Activated gamma-delta T cell treated with anti-CD3 and anti-CD28 coated beads, Interleukin-2, amount 50 U/mL, for 16 hours (primary cell): ENCODE results near the gene SLC35F1.
"Not testable (repeated sequence)": the region's sequence is repeated elsewhere in the genome, so short reads cannot be mapped to it uniquely, and the experiment has no call there.

Experiments
- DNase-seq: peaks from one replicate; pipeline ENCODE4 v3.0.0-alpha.2; 2020; ENCODE audit warnings: low read depth

Gene SLC35F1

DNA sequence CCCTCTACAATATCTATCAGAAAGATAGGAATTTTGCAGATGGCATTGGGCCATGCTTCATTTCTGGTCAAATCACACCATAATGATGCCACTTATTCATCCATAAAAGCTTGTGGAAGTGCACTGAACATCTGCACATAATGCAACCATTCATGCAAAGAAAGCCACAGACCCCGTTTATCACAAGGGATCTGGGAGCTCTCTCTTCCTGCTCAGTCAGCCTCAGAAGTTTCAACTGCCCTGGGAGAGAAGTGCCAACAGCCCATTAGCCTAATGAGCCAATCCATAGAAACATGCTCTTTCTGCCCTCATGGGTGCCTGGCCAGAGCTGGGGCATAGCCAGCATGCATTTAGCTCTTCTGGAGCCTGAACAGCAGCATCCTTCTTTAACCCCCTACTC, 85.8 kb downstream of the SLC35F1 start:
- no peak for DNase-seq

GRCh38 chr6:118012944-118013343, 105.9 kb downstream of the SLC35F1 start:
- no peak for DNase-seq

- no peak for DNase-seq
Observed at GRCh38 chr6:118016532-118016931, 109.5 kb downstream of the SLC35F1 start.

- no peak for DNase-seq
Observed at GRCh38 chr6:118017301-118017848, 110.3 kb downstream of the SLC35F1 start.

GRCh38 chr6:118023771-118024170, 116.7 kb downstream of the SLC35F1 start:
- DNase-seq, result no peak

GRCh38 chr6:118029967-118030366, 122.9 kb downstream of the SLC35F1 start:
- no peak for DNase-seq

DNA sequence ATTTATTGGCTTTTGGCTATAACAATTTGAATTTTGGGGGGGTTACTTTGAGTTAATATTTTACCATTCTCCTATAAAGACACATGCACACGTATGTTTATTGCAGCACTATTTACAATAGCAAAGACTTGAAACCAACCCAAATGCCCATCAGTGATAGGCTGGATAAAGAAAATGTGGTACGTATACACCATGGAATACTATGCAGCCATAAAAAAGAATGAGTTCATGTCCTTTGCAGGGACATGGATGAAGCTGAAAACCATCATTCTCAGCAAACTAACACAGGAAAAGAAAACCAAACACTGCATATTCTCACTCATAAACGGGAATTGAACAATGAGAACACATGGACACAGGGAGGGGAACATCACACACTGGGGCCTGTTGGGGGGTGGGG, 130.4 kb downstream of the SLC35F1 start:
- not testable (repeated sequence) for DNase-seq

DNA sequence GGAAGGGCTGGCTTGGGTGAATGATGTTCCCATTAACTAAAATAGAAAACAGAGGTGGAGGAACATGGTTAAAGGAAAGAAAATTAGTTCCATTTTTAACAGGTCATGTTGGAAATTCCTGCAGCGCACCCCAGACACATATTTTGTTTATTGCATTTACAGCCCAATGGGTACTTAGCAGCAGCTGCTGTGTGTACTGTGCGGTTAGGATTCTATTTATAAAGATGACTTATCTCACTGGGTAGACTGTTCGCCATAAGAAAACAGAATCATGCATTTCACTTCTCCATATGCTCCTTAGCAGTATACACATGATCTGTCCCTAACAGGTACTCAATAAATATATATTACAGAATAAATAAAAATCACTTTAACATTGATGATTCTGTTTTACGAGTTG, 135.8 kb downstream of the SLC35F1 start:
- no peak for DNase-seq

DNA sequence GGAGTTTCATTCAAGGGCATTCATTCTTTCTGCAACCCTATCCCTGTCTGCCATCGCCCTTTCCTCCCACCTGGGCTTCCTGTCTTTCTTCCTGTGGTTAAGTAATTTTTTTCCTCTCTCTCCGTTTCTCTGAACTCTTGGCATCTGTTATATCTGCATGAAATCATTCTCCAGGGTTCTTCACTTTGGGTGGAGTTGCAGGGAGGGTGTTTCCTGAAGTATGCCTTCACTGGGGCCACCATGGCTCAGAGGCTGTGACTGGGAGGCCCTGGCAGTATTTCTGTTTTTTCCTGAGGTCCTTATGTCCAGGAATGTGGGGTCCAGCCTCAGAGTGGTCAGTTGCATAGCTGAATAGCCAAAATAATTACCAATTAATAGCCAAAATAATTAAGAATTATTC, 137.2 kb downstream of the SLC35F1 start:
- no peak for DNase-seq

GRCh38 chr6:118054082-118054481, 147.0 kb downstream of the SLC35F1 start:
- DNase-seq, result no peak

DNA sequence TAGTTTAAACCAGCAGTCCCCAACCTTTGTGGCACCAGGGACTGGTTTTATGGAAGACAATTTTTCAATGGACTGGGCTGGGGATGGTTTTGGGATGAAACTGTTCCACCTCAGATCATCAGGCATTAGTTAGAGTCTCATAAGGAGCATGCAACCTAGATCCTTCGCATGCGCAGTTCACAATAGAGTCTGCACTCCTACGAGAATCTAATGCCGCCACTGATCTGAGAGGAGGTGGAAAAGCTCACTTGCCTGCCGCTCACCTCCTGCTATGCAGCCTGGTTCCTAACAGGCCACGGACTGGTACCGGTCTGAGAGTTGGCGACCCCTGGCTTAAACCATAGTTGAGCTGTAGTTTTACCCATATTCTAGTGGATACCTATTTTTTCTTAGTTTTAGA, 154.6 kb downstream of the SLC35F1 start:
- no peak for DNase-seq

- no peak for DNase-seq
Observed at GRCh38 chr6:118080547-118080946, 173.5 kb downstream of the SLC35F1 start.

- no peak for DNase-seq
Observed at GRCh38 chr6:118083711-118084110, 176.6 kb downstream of the SLC35F1 start.

- no peak for DNase-seq
Observed at GRCh38 chr6:118085665-118086064, 178.6 kb downstream of the SLC35F1 start.

- no peak for DNase-seq
Observed at GRCh38 chr6:118086159-118086558, 179.1 kb downstream of the SLC35F1 start.

GRCh38 chr6:118092086-118092485, 185.0 kb downstream of the SLC35F1 start:
- no peak for DNase-seq

DNA sequence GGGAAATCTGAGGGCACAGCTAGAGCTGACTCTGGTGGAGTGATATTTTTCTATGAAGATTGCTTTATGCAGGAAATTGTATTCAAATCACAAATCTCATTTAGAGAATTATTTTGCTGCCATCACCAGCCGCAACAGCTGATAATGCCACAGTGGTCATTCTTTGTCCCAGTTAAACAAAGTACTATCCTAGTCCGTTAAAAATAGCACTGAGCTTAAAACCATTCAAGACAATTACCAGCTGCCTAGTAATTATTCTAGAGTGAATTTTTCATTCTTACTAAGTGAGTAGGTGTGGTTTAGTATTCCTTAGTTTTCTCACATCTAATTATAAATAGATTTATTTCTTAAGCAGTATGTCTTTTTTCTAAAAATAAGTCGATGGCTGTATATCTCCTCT, 190.5 kb downstream of the SLC35F1 start:
- no peak for DNase-seq

- no peak for DNase-seq
Observed at GRCh38 chr6:118100717-118101116, 193.7 kb downstream of the SLC35F1 start.

DNA sequence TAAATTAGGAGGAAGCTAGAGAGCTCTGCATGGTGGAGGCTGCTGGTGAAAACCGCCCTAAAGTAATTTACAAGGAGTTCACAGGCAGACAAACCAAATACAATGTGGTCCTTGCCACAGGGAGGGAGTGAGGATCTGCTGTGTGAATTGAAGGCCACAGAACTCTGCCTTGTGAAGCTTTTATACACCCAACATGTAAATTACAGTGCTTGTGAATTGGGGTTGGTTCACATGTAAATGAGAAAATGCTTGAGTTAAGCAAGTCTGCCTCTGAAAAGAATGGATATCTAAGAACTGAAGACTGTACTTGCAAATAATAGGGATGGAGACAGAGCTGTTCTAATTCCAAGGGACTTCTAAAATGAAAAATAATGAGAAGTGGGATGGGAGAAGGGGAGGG, 194.2 kb downstream of the SLC35F1 start:
- DNase-seq, result no peak

- DNase-seq, result no peak
Observed at GRCh38 chr6:118101831-118102345, 194.8 kb downstream of the SLC35F1 start.

GRCh38 chr6:118102401-118102800, 195.3 kb downstream of the SLC35F1 start:
- DNase-seq, result no peak

DNA sequence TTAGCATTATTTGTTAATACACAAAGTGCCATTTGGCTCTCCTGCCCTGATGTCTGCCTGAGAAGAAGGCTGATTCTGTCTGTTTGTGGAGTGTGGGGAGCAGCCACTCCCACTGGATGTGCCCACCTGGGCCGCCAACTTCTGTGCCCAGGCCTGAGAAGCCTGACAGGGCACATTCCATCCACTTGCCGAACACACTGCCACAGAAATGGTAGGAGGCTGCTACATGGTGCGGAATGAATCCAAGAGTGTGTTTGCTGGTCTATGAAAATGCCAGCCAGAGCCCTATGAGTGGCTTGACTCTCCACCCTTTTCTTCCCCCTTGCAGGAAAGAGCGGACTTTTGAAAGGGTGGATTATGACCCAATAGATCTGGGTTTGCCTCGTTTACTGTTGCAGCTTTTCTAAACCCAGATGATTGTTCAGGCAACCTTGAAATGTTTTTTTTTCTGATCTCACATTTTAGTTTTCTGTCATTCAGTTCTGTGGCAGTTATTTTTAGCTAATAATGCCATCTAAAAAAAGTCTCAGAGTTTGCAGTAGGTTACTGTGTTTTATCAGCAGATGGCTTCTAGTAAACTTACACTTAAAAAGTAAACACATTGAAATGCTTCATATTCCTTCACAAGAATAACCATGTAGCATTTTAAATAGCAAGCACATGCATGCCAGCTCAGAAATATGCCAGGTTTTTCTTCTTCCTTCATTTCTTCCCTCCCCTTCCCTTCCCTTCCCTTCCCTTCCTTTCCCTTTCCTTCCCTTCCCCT, 196.5 kb downstream of the SLC35F1 start:
- no peak for DNase-seq

DNA sequence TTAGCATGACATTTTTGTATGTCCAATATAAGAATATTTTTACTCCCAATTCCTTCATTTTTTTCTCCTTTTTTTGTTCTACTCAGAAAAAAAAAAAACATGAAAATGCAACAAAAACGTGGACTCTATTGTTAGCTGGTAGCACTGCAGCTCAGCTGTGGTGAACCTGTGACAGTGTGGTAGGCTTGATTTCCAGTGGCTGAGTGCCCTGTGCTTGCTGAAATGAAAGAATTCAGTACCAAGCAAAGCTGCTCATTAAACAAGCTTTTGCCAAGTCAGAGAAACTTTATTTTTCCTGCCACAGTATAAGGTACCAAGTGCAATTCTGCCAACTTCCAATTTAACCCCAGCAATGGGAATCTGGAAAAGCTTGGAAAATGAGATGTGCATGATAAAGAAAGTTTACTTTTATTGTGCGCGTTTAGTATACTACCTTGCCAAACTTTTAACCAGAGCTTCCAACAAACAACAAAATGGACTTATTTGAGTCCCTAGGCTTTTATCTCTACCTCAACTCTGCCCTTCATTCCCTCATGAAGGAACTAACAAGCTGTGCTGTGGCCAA, 215.2 kb downstream of the SLC35F1 start:
- no peak for DNase-seq
